Measurements from ENCODE around the gene ASMTL. TPM values are rescaled to one million over a fixed set of nuclear protein-coding genes. Genes with fewer than 3 reads are reported as not detected.
A peak's percentile ranks its signal among the peaks of the same experiment; 100 is the strongest.
"Not testable (repeated sequence)": the region's sequence is repeated elsewhere in the genome, so short reads cannot be mapped to it uniquely, and the experiment has no call there.

Gene ASMTL
- total RNA-seq, result 5.6 and 7.1 TPM in 2 replicates

GRCh38 chrX:1452516-1453394, at the start of gene ASMTL:
ASMTL (minus strand) TSS chrX:1452909; CDS start chrX:1452840, 69 bp downstream.
- peak; percentile 88 for DNase-seq (ENCODE audit: low read depth)

- DNase-seq (ENCODE audit: low read depth), result no peak
Observed at GRCh38 chrX:1502241-1502640, 49.5 kb upstream of the ASMTL start.

GRCh38 chrX:1500701-1501624, 48.3 kb upstream of the ASMTL start:
- DNase-seq (ENCODE audit: low read depth), result no peak

- no peak for DNase-seq (ENCODE audit: low read depth)
Observed at GRCh38 chrX:1496076-1496475, 43.4 kb upstream of the ASMTL start.

GRCh38 chrX:1493877-1494510, 41.3 kb upstream of the ASMTL start:
- no peak for DNase-seq (ENCODE audit: low read depth)

- no peak for DNase-seq (ENCODE audit: low read depth)
Observed at GRCh38 chrX:1493412-1493811, 40.7 kb upstream of the ASMTL start.

GRCh38 chrX:1492421-1493012, 39.8 kb upstream of the ASMTL start:
- no peak for DNase-seq (ENCODE audit: low read depth)

- no peak for DNase-seq (ENCODE audit: low read depth)
Observed at GRCh38 chrX:1491851-1492349, 39.2 kb upstream of the ASMTL start.

- DNase-seq (ENCODE audit: low read depth), result not testable (repeated sequence)
Observed at GRCh38 chrX:1491248-1491647, 38.5 kb upstream of the ASMTL start.

GRCh38 chrX:1490723-1491122, 38.0 kb upstream of the ASMTL start:
- DNase-seq (ENCODE audit: low read depth), result not testable (repeated sequence)

GRCh38 chrX:1489354-1489753, 36.6 kb upstream of the ASMTL start:
- not testable (repeated sequence) for DNase-seq (ENCODE audit: low read depth)

GRCh38 chrX:1488745-1489144, 36.0 kb upstream of the ASMTL start:
- DNase-seq (ENCODE audit: low read depth), result no peak

- no peak for DNase-seq (ENCODE audit: low read depth)
Observed at GRCh38 chrX:1488141-1488540, 35.4 kb upstream of the ASMTL start.

GRCh38 chrX:1487401-1487800, 34.7 kb upstream of the ASMTL start:
- no peak for DNase-seq (ENCODE audit: low read depth)

- DNase-seq (ENCODE audit: low read depth), result no peak
Observed at GRCh38 chrX:1486749-1487361, 34.1 kb upstream of the ASMTL start.

GRCh38 chrX:1486177-1486576, 33.5 kb upstream of the ASMTL start:
- DNase-seq (ENCODE audit: low read depth), result no peak

GRCh38 chrX:1485033-1485432, 32.3 kb upstream of the ASMTL start:
- no peak for DNase-seq (ENCODE audit: low read depth)

- DNase-seq (ENCODE audit: low read depth), result no peak
Observed at GRCh38 chrX:1484638-1485019, 31.9 kb upstream of the ASMTL start.

GRCh38 chrX:1483843-1484637, 31.3 kb upstream of the ASMTL start:
- no peak for DNase-seq (ENCODE audit: low read depth)

- DNase-seq (ENCODE audit: low read depth), result not testable (repeated sequence)
Observed at GRCh38 chrX:1482530-1482928, 29.8 kb upstream of the ASMTL start.

Data from renal cortical epithelial cell (primary cell).